NCI-H146 treated with DMSO at 0.1 percent for 48 hours (cell line): ENCODE data around the gene ZNF554.

Experiments used
- DNase-seq: peaks from one replicate; lab custom pipeline; 2025; ENCODE audit not compliant: unreplicated experiment; lab: John Stamatoyannopoulos, UW

The ZNF554 gene

GRCh38 chr19:2819540-2820111 lies at the start of gene ZNF554:
Gene ZNF554, plus strand, starts transcription at chr19:2819868. Its CDS starts 204 bp downstream, at chr19:2820072.
- peak; percentile 74 for DNase-seq

- DNase-seq: no peak
These were observed 49.3 kb upstream of the ZNF554 start for GRCh38 chr19:2770055-2771013.

GRCh38 chr19:2771786-2772674 lies 47.6 kb upstream of the ZNF554 start:
- DNase-seq: no peak

GRCh38 chr19:2774083-2774679 lies 45.5 kb upstream of the ZNF554 start:
- no peak for DNase-seq

- DNase-seq: no peak
These were observed 44.6 kb upstream of the ZNF554 start for GRCh38 chr19:2774953-2775555.

- DNase-seq: no peak
These were observed 43.9 kb upstream of the ZNF554 start for GRCh38 chr19:2775556-2776430.

GRCh38 chr19:2777952-2778683 lies 41.5 kb upstream of the ZNF554 start:
- DNase-seq: no peak

GRCh38 chr19:2779121-2779740 lies 40.4 kb upstream of the ZNF554 start:
- no peak for DNase-seq

- DNase-seq: no peak
These were observed 39.4 kb upstream of the ZNF554 start for GRCh38 chr19:2780284-2780683.

- DNase-seq: peak; percentile 83
These were observed 37.2 kb upstream of the ZNF554 start for GRCh38 chr19:2782329-2782935.

GRCh38 chr19:2782936-2783780 lies 36.5 kb upstream of the ZNF554 start, which contains the start of gene SGTA:
Gene SGTA, minus strand, starts transcription at chr19:2783273. Its CDS starts 14,205 bp downstream, at chr19:2769068.
- peak; percentile 93 for DNase-seq

GRCh38 chr19:2783781-2784145 lies 35.9 kb upstream of the ZNF554 start:
- DNase-seq: no peak

- DNase-seq: peak; percentile 89
These were observed 34.2 kb upstream of the ZNF554 start, which contains the start of gene THOP1 for GRCh38 chr19:2785244-2785997. Gene THOP1, plus strand, starts transcription at chr19:2785503. Its CDS starts 160 bp downstream, at chr19:2785663.

- no peak for DNase-seq
These were observed 32.6 kb upstream of the ZNF554 start for GRCh38 chr19:2787115-2787514.

- no peak for DNase-seq
These were observed 31.4 kb upstream of the ZNF554 start for GRCh38 chr19:2788237-2788636.

GRCh38 chr19:2790194-2790556 lies 29.5 kb upstream of the ZNF554 start:
- DNase-seq: no peak
